Mammary epithelial cell (primary cell): ENCODE measurements around the gene CCDC85C.

Experiments used
- EZH2 ChIP-seq: IDR thresholded peaks from 2 replicates; pipeline ENCODE4 v1.6.1; 2012; ENCODE audit warnings: low read length, inconsistent platforms, borderline replicate concordance
- TF ChIP-seq, protein P1 (sequence below), 2 donors: IDR thresholded peaks in 1 of 2; conservative IDR thresholded peaks in 1 of 2; 2 replicates each; pipeline ENCODE4 v1.5.1; 2011 to 2012; ENCODE audit warnings: inconsistent platforms in 2 of 2, low read length in 2 of 2, mild to moderate bottlenecking in 2 of 2, control low read depth in 1 of 2, low read depth in 1 of 2; ENCODE audit not compliant: insufficient read depth in 1 of 2; ENCODE audit errors: extremely low read depth in 1 of 2

GRCh38 chr14:99586054-99586760 is 17.8 kb downstream of the CCDC85C start:
- TF ChIP-seq, protein P1, sequence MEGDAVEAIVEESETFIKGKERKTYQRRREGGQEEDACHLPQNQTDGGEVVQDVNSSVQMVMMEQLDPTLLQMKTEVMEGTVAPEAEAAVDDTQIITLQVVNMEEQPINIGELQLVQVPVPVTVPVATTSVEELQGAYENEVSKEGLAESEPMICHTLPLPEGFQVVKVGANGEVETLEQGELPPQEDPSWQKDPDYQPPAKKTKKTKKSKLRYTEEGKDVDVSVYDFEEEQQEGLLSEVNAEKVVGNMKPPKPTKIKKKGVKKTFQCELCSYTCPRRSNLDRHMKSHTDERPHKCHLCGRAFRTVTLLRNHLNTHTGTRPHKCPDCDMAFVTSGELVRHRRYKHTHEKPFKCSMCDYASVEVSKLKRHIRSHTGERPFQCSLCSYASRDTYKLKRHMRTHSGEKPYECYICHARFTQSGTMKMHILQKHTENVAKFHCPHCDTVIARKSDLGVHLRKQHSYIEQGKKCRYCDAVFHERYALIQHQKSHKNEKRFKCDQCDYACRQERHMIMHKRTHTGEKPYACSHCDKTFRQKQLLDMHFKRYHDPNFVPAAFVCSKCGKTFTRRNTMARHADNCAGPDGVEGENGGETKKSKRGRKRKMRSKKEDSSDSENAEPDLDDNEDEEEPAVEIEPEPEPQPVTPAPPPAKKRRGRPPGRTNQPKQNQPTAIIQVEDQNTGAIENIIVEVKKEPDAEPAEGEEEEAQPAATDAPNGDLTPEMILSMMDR (conservative IDR thresholded peaks at IDR 0.05 in 1 of 2, IDR thresholded peaks at IDR 0.05 in 1 of 2; ENCODE audit: extremely low read depth in 1 of 2, insufficient read depth in 1 of 2, low read depth in 1 of 2, low read length in 2 of 2): no peak
- no peak for TF ChIP-seq EZH2
